ENCODE results near the gene FTSJ3.

GRCh38 chr17:63842540-63843386 is 15.3 kb upstream of the FTSJ3 start, which contains the start of gene SMARCD2:
- TF ChIP-seq CTCF (IDR thresholded peaks at IDR 0.05): peak in 1 of 3 experiments; percentile 68
- peak; percentile 47 to 97 for TF ChIP-seq POLR2A (IDR thresholded peaks at IDR 0.05)
- TF ChIP-seq POLR2AphosphoS5 (IDR thresholded peaks at IDR 0.05; ENCODE audit: insufficient read depth in 1 of 2, low read depth in 1 of 2): peak; percentile 88 to 93
